SKM-1 treated with dmso at 0.1 percent for 144 hours (cell line): ENCODE data around the gene RNF19B.

Experiments used
- DNase-seq: peaks from one replicate; lab custom pipeline; 2025; ENCODE audit not compliant: unreplicated experiment; lab: John Stamatoyannopoulos, UW

Gene RNF19B

DNA sequence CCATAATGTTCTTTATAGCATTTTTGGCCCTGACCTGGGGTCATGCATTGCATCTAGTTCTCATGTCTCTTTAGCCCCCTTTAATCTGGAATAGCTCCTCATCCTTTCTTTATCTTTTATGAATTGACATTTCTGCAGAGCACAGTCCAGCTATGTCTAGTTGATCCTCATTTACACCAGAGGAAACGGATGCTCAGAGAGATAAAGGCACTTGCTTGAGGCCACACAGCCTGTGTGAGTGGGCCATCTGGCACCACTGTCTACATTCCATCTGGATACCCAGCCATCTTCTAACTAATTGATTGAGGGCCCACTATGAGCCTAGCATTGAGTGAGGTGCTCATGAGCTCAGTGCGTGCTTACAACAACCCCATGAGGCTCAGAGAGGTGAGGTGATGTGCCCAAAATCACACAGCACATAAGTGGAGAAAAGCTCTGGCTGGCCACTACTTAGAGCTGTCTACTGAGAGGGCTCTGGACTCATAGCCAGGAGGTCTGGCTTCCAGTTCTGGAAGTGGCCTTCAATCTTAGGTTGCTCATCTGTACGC is 74.8 kb downstream of the RNF19B start:
- DNase-seq = no peak

DNA sequence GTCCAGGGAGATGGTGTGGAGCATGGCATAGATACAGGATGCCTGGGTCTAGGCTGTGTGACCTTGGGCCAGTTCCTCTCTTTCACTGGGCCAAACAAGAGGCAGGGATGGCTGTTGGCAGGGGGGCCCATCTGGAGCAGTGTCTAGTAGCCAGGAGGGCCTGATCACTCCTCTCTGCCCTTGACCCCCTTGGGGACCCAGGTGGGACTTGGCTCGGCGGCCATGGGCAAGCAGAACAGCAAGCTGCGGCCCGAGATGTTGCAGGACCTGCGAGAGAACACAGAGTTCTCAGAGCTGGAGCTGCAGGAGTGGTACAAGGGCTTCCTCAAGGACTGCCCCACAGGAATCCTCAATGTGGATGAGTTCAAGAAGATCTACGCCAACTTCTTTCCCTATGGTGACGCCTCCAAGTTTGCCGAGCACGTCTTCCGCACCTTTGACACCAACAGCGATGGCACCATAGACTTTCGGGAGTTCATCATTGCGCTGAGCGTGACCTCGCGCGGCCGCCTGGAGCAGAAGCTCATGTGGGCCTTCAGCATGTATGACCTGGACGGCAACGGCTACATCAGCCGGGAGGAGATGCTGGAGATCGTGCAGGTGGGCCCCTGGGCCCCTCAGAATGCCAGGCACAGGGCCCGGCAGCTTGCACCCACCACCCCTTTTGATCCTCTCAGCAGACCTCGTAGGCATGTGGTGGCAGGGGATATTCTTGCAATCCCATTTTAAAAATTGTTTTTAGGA is 75.8 kb downstream of the RNF19B start:
- no peak for DNase-seq

DNA sequence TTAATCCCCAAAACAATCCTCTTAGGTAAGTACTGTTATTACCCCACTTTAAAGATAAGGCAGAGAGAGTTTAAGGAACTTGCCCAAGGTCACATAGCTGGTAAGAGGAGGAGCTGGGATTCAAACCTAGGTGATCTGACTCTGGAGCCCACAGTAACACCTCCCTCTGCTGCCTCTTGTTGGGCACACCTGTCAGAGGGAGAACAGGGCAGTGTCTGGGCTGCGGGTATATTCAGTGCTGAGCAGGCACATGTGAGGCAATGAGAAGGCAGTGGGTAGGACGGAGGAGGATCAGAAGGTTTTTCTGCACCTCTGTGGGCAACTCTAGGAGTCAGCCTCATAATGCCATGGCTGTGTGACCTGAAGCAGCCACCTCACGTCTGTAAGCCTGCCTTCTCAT is 76.5 kb downstream of the RNF19B start:
- no peak for DNase-seq

DNA sequence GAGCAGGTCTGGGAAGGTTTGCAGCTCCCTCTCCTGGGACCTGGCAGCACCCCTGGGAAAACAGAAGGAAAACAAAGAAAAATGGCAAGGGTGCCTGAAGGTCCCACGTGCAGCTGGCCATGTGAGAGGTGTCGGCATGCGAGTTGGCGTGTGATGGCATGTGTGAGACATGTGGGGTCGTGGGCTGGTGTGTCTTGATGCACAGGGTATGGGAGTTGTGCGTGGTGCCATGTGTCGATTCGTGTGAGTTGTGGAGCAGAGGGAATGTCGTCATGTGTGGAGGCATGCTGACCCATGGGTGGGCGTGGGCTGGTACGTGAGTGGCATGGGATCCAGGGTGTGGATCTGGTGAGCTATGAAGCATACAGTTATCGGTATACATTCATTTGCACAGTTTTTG is 77.0 kb downstream of the RNF19B start:
- no peak for DNase-seq

DNA sequence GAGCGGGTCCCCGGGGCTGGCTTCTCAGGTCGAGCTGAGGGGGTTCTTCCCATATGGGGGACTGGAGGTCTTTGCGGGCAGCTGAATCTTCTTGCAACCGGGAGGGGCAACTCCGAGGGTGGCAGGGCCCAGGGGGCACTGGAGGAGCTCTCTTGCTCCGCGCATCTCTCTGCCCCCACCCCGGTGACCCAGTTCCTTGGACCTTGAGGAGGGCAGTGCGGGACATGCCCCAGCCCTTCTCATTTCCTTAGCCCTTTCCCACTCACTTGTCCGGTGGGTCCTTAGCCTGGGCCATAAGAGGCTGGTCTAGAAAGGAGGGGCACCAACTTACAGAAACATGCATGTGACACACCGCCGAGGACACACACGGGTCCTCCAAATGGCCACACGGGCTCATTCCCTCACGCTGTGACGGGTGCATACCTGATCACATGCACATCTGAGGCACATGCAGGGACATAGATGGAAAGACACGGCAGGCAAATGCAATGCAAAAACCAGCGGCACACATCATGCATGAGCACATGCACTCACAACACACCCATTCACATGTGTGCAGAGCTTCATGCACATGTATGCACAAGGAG is 77.7 kb downstream of the RNF19B start:
- DNase-seq = no peak
